ENCODE measurements around the gene NCKAP5. TPM values are rescaled to one million over a fixed set of nuclear protein-coding genes. Genes with fewer than 3 reads are reported as not detected.

Gene NCKAP5
- total and polyA plus RNA-seq, 2 of the 8 experiments (the other 6 are each of a cell fraction or from before 2014, with no cell fraction given), result 0.27 to 0.86 TPM

DNA sequence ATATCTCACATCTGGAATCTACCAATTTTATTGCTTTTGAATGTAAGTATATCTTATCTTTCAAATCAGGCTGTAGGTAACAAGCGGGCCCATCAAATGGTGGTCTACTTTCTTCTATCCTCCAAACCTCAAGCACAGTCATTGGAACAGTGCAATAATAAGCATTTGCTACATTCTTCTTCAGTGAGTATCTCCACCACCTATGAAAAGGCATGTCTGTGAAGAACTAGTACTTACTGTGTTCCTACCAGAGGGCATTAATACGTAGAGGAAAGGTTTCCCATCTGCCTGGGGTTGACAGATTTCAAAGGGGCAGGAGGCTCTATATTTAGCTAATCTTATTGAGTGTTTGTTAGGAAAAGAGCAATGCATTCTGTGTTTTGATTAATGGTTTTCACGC lies 411.1 kb downstream of the NCKAP5 start:
- no peak overlapping the region for H2AK5ac ChIP-seq (ENCODE audit: low read depth, low read length)
- no peaks in the 10 kb centered on the region for H4K20me1 ChIP-seq (replicated peaks in 1 of 2; ENCODE audit: control insufficient read depth in 1 of 2, insufficient read depth in 2 of 2, low read length in 2 of 2)
- no peak overlapping the region for H3K23ac ChIP-seq (ENCODE audit: insufficient read length)
- no peak overlapping the region for H2AFZ ChIP-seq (ENCODE audit: low read length)
- no peak overlapping the region for H2BK12ac ChIP-seq (ENCODE audit: low read depth, low read length)
- FAIRE-seq, result no peak
- H3K18ac ChIP-seq (ENCODE audit: extremely low read depth, low read length), result no peak overlapping the region
- ChIA-PET POLR2A (ENCODE audit: partially characterized antibody) (no interaction called here), CTCF (ENCODE audit: partially characterized antibody) (interaction anchor here (0.7 to 2.9 kb wide), 5 partner anchors 14 to 674 kb away, joined by 3 to 7 read pairs (median 3); no protein-coding TSS in a partner anchor)
- H2BK5ac ChIP-seq (ENCODE audit: low read depth, low read length), result no peak overlapping the region
- no peak overlapping the region for H4K8ac ChIP-seq (ENCODE audit: extremely low read depth, insufficient read depth, low read length)
- peaks cover 9 to 15% of the 10 kb centered on the region in 2 experiments; a peak in 3 of 4 replicates for H3K9me3 ChIP-seq (ENCODE audit: insufficient read depth in 2 of 2, low read depth in 1 of 2, low read length in 1 of 2)
- H3K4me2 ChIP-seq (ENCODE audit: insufficient read depth in 1 of 2, low read depth in 2 of 2, low read length in 2 of 2), result no peak overlapping the region
- no peak overlapping the region for H2BK15ac ChIP-seq (ENCODE audit: low read length)
- no peak overlapping the region for H3K4me3 ChIP-seq (ENCODE audit: extremely low read depth in 1 of 4, insufficient read depth in 2 of 4, low read depth in 3 of 4, low read length in 4 of 4)
- no peak overlapping the region for H2BK20ac ChIP-seq (ENCODE audit: low read length)
- H4K91ac ChIP-seq (replicated peaks; ENCODE audit: insufficient read length, low read length), result no peak overlapping the region
- TF ChIP-seq RAD21 (IDR thresholded peaks at IDR 0.05 in 1 of 2, conservative IDR thresholded peaks at IDR 0.05 in 1 of 2; ENCODE audit: low read depth in 2 of 2, low read length in 2 of 2) (peak in 1 of 2 experiments; percentile 20; a peak in 2 of 4 replicates), CHD1 (IDR thresholded peaks at IDR 0.05; ENCODE audit: low read depth, low read length) (no peak), NRF1 (IDR thresholded peaks at IDR 0.05; ENCODE audit: low read depth, low read length) (no peak)
- no peak overlapping the region for H3K9ac ChIP-seq (replicated peaks in 1 of 4; ENCODE audit: extremely low read depth in 1 of 4, low read depth in 3 of 4, low read length in 3 of 4)
- no peak overlapping the region for H3K14ac ChIP-seq (ENCODE audit: insufficient read length)
- H3K27me3 ChIP-seq (replicated peaks in 1 of 4; ENCODE audit: control insufficient read depth in 3 of 4, extremely low read depth in 1 of 4, insufficient read depth in 3 of 4, low read length in 3 of 4), result no peaks in the 10 kb centered on the region
- H3K4me1 ChIP-seq (replicated peaks in 1 of 4; ENCODE audit: control insufficient read depth in 3 of 4, insufficient read depth in 4 of 4, low read length in 3 of 4), result no peaks in the 10 kb centered on the region
- no peak overlapping the region for H4K5ac ChIP-seq (ENCODE audit: insufficient read length, low read depth, low read length)
- H3K79me2 ChIP-seq (ENCODE audit: control insufficient read depth in 1 of 2, insufficient read depth in 2 of 2, low read length in 2 of 2), result no peaks in the 10 kb centered on the region
- no peak overlapping the region for H3K56ac ChIP-seq (replicated peaks; ENCODE audit: insufficient read length, low read depth, low read length)
- no peak overlapping the region for H3K27ac ChIP-seq (ENCODE audit: low read depth, low read length)
- no peaks in the 10 kb centered on the region for H3K79me1 ChIP-seq (ENCODE audit: low read depth, low read length)
- WGBS, 2 experiments (ENCODE audit: extremely low coverage in 1 of 2, insufficient coverage in 1 of 2, insufficient read length in 1 of 2, insufficient replicate concordance in 2 of 2, low coverage in 1 of 2, low lambda C conversion rate in 2 of 2, missing lambda C conversion rate in 1 of 2), result 89% methylated on average over 3 of the region's 3 CpGs; no CpG with 5 or more reads in 1 of the 2 experiments
- H2BK120ac ChIP-seq (replicated peaks; ENCODE audit: low read depth, low read length), result no peak overlapping the region
- no peaks in the 10 kb centered on the region for H3K23me2 ChIP-seq (ENCODE audit: low read depth, low read length)
- DNase-seq (ENCODE audit: low read depth in 1 of 2, low spot score in 2 of 2), result no peak
- H3K4ac ChIP-seq (replicated peaks; ENCODE audit: insufficient read length, low read depth, low read length), result no peak overlapping the region
- H3K36me3 ChIP-seq (ENCODE audit: control insufficient read depth in 2 of 4, insufficient read depth in 4 of 4, low read length in 3 of 4), result no peaks in the 10 kb centered on the region; a peak in 1 of 8 replicates
